ENCODE data around the gene CDC42BPB.

The CDC42BPB gene

DNA sequence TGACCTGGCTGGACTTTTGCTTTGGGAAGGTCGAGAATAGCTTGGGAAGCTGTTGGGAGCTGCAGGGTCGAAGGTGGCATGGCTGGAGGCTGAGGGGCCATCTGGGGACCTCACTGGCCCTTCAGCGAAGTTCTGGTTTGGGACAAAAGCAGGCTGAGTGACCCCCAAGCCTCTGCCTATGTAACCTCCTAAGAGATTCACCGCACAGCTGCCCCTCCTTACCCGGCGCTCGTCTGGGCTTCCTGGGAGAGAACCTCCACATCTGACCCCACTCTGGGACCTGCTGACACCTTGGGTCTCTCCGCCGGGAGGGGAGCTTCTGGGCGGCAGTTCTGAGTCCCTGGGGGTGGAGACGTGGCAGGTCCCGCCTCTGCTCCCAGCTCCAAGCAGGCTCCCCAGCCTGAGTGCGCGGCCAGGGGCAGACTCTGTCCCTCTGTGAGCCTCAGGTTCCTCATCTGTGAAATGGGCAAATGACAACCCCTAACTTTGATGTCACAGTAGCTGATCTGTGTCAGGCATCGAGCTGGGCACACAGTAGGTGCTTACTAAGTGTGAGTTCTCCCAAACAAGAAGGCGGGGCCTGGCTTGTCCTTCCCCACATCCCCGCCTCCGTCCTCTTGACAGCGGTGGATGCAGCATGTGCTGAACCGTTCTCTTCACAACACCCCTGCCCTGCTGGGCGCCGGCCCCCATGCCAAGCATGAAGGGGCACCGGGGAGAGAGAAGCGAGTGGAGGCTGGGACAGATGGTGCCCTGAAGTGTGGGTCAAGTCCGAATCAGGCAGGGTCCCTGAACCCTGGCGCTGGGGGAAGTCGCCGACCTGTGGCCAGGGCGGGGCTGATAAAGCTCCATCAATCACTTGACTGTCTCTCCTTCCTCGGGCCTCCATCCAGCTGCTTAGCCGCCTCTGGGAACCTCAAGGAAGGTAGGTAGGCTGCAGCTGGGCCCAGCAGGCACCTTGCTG, 40.9 kb upstream of the CDC42BPB start:
- H3K4me3 ChIP-seq (ENCODE audit: low read depth, low read length): no peak overlapping the region
- no peak for DNase-seq (ENCODE audit: low read depth)
- TF ChIP-seq, protein P1, sequence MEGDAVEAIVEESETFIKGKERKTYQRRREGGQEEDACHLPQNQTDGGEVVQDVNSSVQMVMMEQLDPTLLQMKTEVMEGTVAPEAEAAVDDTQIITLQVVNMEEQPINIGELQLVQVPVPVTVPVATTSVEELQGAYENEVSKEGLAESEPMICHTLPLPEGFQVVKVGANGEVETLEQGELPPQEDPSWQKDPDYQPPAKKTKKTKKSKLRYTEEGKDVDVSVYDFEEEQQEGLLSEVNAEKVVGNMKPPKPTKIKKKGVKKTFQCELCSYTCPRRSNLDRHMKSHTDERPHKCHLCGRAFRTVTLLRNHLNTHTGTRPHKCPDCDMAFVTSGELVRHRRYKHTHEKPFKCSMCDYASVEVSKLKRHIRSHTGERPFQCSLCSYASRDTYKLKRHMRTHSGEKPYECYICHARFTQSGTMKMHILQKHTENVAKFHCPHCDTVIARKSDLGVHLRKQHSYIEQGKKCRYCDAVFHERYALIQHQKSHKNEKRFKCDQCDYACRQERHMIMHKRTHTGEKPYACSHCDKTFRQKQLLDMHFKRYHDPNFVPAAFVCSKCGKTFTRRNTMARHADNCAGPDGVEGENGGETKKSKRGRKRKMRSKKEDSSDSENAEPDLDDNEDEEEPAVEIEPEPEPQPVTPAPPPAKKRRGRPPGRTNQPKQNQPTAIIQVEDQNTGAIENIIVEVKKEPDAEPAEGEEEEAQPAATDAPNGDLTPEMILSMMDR (IDR thresholded peaks at IDR 0.05; ENCODE audit: low read depth, low read length, missing control alignments): no peak

DNA sequence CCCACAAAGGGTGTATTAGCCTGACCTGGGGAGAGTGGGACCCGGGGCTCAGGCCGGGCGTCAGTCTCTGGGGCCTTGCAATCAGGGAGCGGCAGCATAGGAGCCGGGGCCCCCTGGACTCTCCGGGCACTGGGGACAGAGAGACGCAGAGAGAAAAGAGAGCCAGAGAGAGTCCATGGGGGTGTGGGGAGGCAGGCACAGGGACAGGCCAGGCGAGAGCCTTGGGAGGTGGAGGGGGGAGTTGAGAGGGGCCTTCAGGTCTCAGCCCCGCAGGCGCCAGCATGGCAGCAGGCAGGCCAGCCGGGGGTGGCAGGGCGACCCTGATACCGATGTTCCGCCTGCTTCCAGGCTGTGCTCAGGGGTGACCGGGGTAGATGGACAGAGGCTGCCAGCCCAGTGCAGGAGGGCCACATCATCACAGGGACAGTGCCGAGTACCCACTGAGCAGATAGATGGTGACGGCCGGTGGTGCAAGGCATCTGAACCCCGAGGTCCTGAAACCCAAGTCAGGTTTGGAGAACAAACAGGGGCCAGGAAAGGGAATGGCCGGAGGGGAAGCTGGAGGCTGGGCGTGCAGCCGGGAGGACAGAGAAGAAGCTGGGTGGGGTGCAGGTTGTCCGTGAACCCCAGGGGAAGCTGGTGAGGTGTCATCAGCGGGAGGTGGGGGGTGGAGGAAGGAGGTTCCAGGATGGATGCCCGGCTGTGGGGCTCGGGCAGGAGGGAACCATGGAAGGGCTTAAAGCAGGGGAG, 40.1 kb upstream of the CDC42BPB start:
- no peak overlapping the region for H3K4me3 ChIP-seq (ENCODE audit: low read depth, low read length)
- DNase-seq (ENCODE audit: low read depth): no peak
- TF ChIP-seq, protein P1 (IDR thresholded peaks at IDR 0.05; ENCODE audit: low read depth, low read length, missing control alignments): no peak

DNA sequence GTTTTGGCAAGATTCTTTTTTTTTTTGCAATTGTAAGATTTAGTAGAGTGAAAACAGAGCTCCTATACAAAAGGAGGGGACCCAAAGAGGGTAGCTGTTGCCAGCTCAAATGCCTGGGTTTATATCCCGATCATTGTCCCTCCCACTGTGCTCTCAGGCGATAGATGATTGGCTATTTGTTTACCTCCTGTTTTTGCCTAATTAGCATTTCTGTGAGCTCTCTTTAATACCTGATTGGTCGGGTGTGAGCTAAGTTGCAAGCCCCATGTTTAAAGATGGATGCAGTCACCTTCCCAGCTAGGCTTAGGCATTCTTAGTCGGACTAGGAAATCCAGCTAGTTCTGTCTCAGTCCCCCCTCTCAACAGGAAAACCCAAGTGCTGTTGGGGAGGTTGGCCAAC, 39.0 kb upstream of the CDC42BPB start:
- TF ChIP-seq, protein P1 (IDR thresholded peaks at IDR 0.05; ENCODE audit: low read depth, low read length, missing control alignments): no peak
- DNase-seq (ENCODE audit: low read depth): no peak
- no peak overlapping the region for H3K4me3 ChIP-seq (ENCODE audit: low read depth, low read length)

DNA sequence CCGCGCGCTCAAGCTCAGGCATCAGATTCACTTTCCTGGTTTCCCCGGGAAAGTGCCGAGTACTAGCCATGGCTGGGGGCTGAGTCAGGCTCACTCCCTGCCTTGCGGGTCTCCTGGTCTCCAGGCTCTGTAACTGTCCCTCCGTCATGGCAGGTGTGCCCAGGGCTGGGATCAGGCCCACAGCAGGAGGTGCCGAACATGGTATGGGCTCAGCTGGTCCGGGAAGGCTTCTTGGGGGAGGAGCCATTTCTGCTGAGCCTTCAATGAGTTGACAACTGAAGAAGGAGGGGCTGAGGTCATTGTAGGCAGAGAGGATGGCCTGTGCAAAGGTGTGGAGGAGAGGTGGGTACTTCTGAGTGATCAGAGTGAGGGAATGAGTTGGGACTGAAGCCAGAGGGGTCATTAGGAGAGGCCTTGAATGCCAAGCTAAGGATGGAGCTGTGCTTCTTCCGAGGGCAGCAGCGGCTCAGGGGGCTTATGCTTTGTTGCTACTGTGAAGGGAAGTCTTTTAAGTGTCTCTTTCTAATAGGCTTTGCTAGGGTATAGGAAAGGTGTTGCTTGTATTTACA, 37.9 kb upstream of the CDC42BPB start:
- TF ChIP-seq, protein P1 (IDR thresholded peaks at IDR 0.05; ENCODE audit: low read depth, low read length, missing control alignments): no peak
- H3K4me3 ChIP-seq (ENCODE audit: low read depth, low read length): no peak overlapping the region
- no peak for DNase-seq (ENCODE audit: low read depth)

DNA sequence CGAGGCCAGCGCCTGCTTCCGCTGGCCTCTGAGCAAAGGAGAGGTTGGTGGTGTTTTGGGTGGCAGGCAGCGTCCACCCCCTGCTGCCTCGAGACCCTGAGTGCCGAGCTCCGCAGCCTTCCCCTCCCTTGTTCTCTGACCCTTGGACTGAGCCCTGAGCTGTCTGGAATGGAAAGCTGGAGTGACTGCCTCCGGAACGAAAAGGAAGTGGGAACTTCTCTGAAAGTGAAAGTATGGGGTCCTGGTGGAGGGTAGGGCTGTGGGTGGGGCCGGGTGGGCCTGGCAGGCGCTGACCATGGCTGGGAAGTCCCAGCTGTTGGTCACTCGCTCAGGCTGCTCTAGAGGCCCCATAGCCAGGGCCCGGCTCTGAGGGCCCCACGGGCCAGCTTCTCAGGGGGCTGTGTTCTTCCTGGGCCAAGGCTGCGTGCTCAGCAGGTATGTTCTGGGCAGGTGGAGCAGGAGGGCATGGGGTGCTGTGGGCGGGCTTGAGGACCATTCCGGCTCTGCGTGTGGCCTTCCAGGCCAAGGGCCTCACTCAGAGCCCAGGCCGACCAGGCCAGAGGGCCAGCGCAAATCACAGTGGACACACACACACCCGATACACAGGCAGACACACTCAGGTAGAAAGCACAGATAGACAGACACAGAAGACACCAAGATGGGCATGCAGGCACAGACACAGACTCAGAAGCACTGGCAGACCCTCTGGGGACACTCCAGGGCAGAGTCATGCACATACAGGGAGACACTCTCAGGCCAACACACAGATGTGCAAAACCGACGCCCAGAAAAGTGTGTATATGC, 37.3 kb upstream of the CDC42BPB start, which contains the start of gene EXOC3L4:
Gene EXOC3L4, plus strand, starts transcription at position 320 of the 804 bp plus-strand sequence. CDS start 5,495 bp downstream, outside the sequence.
- no peak for DNase-seq (ENCODE audit: low read depth)
- TF ChIP-seq, protein P1 (IDR thresholded peaks at IDR 0.05; ENCODE audit: low read depth, low read length, missing control alignments): no peak
- no peak within 1 kb of the TSS for H3K4me3 ChIP-seq (ENCODE audit: low read depth, low read length)

DNA sequence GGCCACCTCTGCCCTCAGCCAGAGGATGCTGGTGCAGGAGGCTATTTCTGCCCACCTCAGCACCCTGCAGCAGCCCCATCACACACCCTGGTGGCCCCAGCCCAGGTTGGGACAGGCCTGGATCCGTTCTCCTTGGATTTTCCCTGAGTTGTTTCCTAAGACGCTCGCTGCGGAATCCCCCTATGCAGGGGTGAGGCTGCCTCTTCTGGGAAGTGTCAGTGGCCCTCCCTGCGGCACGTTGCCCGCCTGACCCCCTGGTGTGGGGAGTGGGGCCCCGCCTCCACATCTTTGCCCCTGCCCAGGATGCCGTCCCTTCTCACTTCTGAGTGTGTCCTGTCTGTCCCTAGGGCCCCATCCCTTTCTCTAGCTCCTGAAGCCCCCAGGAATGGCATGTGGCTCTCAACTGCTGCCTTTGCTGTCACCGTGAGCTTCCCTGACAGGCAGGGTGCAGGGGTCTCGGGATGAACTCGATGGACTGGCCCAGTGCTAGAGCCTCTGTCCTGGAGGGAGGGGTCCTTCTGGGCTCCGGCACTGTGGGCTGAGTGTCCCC, 36.6 kb upstream of the CDC42BPB start:
- TF ChIP-seq, protein P1 (IDR thresholded peaks at IDR 0.05; ENCODE audit: low read depth, low read length, missing control alignments): no peak
- H3K4me3 ChIP-seq (ENCODE audit: low read depth, low read length): no peak overlapping the region
- DNase-seq (ENCODE audit: low read depth): no peak
